ENCODE results near the gene UNC5A.

UNC5A gene

GRCh38 chr5:176822041-176822792 is 11.9 kb downstream of the UNC5A start:
- no peak for DNase-seq

- DNase-seq = no peak
Observed at GRCh38 chr5:176822793-176823481, 12.6 kb downstream of the UNC5A start.

GRCh38 chr5:176823869-176824412 is 13.6 kb downstream of the UNC5A start:
- no peak for DNase-seq

- no peak for DNase-seq
Observed at GRCh38 chr5:176824604-176825003, 14.2 kb downstream of the UNC5A start.

GRCh38 chr5:176825234-176825633 is 14.9 kb downstream of the UNC5A start:
- no peak for DNase-seq

- no peak for DNase-seq
Observed at GRCh38 chr5:176825957-176826356, 15.6 kb downstream of the UNC5A start.

- DNase-seq = no peak
Observed at GRCh38 chr5:176827736-176828414, 17.5 kb downstream of the UNC5A start.

GRCh38 chr5:176829320-176829719 is 19.0 kb downstream of the UNC5A start:
- no peak for DNase-seq

- DNase-seq = no peak
Observed at GRCh38 chr5:176830422-176830994, 20.1 kb downstream of the UNC5A start.

- DNase-seq = no peak
Observed at GRCh38 chr5:176830995-176831423, 20.6 kb downstream of the UNC5A start.

- DNase-seq = no peak
Observed at GRCh38 chr5:176831425-176831824, 21.1 kb downstream of the UNC5A start.

- no peak for DNase-seq
Observed at GRCh38 chr5:176832162-176832561, 21.8 kb downstream of the UNC5A start.

GRCh38 chr5:176833286-176833685 is 22.9 kb downstream of the UNC5A start:
- no peak for DNase-seq

GRCh38 chr5:176835918-176836317 is 25.6 kb downstream of the UNC5A start:
- DNase-seq = no peak

- DNase-seq = no peak
Observed at GRCh38 chr5:176836811-176837706, 26.7 kb downstream of the UNC5A start.

GRCh38 chr5:176837707-176838115 is 27.4 kb downstream of the UNC5A start:
- DNase-seq = peak; percentile 78 to 83

GRCh38 chr5:176843673-176844072 is 33.3 kb downstream of the UNC5A start:
- DNase-seq = no peak

GRCh38 chr5:176844281-176844680 is 33.9 kb downstream of the UNC5A start:
- DNase-seq = no peak

GRCh38 chr5:176844706-176845391 is 34.5 kb downstream of the UNC5A start:
- no peak for DNase-seq

- no peak for DNase-seq
Observed at GRCh38 chr5:176845392-176845713, 35.0 kb downstream of the UNC5A start.

- peak in 1 of 2 donors; percentile 10 for DNase-seq
Observed at GRCh38 chr5:176846335-176847140, 36.2 kb downstream of the UNC5A start.

All from stimulated activated CD4-positive, alpha-beta T cell treated with anti-CD3 and anti-CD28 coated beads, Interleukin-2, amount 100 ng/mL, for 24 hours (primary cell).